GM23338 (cell line): Measurements from ENCODE around the gene FREY1. TPM values are rescaled to one million over a fixed set of nuclear protein-coding genes. Genes with fewer than 3 reads are reported as not detected.

Source experiments
- ATAC-seq: fragments of 200-7000 bp; cut with Tn5 transposase; 3 replicates; pipeline ENCODE4 v1.9.1; 2020
- DNase-seq: peaks from one replicate; pipeline ENCODE4 v3.0.0-alpha.2; 2015; ENCODE audit warnings: low spot score
- H2AFZ ChIP-seq: fragments of 200-600 bp; sonication (generic); 2 replicates; pipeline ENCODE4 v1.8.0; 2016; ENCODE audit warnings: antibody characterized with exemption, mild to moderate bottlenecking, moderate library complexity
- H3F3A ChIP-seq: fragments of 200-600 bp; sonication (generic); replicated peaks from 2 replicates; pipeline ENCODE4 v1.8.0; 2017; ENCODE audit warnings: antibody characterized with exemption, mixed run types, low read depth
- H3K27ac ChIP-seq: fragments of 200-600 bp; sonication (generic); 2 replicates; pipeline ENCODE4 v1.6.1; 2016; ENCODE audit warnings: low read depth
- H3K27me3 ChIP-seq: fragments of 200-600 bp; sonication (generic); 2 replicates; pipeline ENCODE4 v1.8.0; 2016; ENCODE audit warnings: mild to moderate bottlenecking, mixed run types, moderate library complexity; ENCODE audit not compliant: insufficient read depth
- H3K36me3 ChIP-seq: fragments of 200-600 bp; sonication (generic); 2 replicates; pipeline ENCODE4 v1.8.0; 2016; ENCODE audit warnings: mild to moderate bottlenecking; ENCODE audit not compliant: insufficient read depth
- H3K4me1 ChIP-seq: fragments of 200-600 bp; sonication (generic); 2 replicates; pipeline ENCODE4 v1.8.0; 2016; ENCODE audit warnings: mild to moderate bottlenecking, moderate library complexity; ENCODE audit not compliant: insufficient read depth
- H3K4me2 ChIP-seq: fragments of 200-600 bp; sonication (generic); 2 replicates; pipeline ENCODE4 v1.7.1; 2017; ENCODE audit warnings: mixed run types
- H3K4me3 ChIP-seq: fragments of 200-600 bp; sonication (generic); 2 replicates; pipeline ENCODE4 v1.6.1; 2016; ENCODE audit warnings: mixed run types
- H3K79me2 ChIP-seq: fragments of 200-600 bp; sonication (generic); replicated peaks from 2 replicates; pipeline ENCODE4 v1.8.0; 2017; ENCODE audit warnings: mild to moderate bottlenecking; ENCODE audit not compliant: insufficient read depth
- H3K9me2 ChIP-seq: fragments of 200-600 bp; sonication (generic); 2 replicates; pipeline ENCODE4 v1.8.0; 2017; ENCODE audit not compliant: insufficient read depth
- H4K20me1 ChIP-seq: fragments of 200-600 bp; sonication (generic); replicated peaks from 2 replicates; pipeline ENCODE4 v1.8.0; 2017; ENCODE audit warnings: mild to moderate bottlenecking; ENCODE audit not compliant: insufficient read depth
- H3K27ac Mint-ChIP-seq: 2 replicates; pipeline ENCODE4 v1.8.0; 2020; ENCODE audit warnings: inconsistent platforms, mild to moderate bottlenecking, moderate library complexity, mixed read lengths
- H3K27me3 Mint-ChIP-seq: 3 replicates; pipeline ENCODE4 v1.8.0; 2022; ENCODE audit warnings: low read depth, mild to moderate bottlenecking, moderate library complexity, mixed read lengths, inconsistent platforms; ENCODE audit not compliant: insufficient read depth, poor library complexity
- H3K36me3 Mint-ChIP-seq: 3 replicates; pipeline ENCODE4 v1.8.0; 2021; ENCODE audit warnings: low read depth, mild to moderate bottlenecking, inconsistent platforms, moderate library complexity, mixed read lengths
- H3K4me1 Mint-ChIP-seq: 3 replicates; pipeline ENCODE4 v1.8.0; 2020; ENCODE audit warnings: mild to moderate bottlenecking, inconsistent platforms, mixed read lengths
- H3K4me3 Mint-ChIP-seq: 3 replicates; pipeline ENCODE4 v1.8.0; 2021; ENCODE audit warnings: moderate library complexity, mild to moderate bottlenecking, inconsistent platforms, mixed read lengths
- H3K9me3 Mint-ChIP-seq: 3 replicates; pipeline ENCODE4 v1.8.0; 2020; ENCODE audit warnings: moderate library complexity, mild to moderate bottlenecking, inconsistent platforms, mixed read lengths
- CREB1 ChIP-seq: fragments of 250-450 bp; sonication (Bioruptor Pico); IDR thresholded peaks from 2 replicates; pipeline ENCODE4 v1.5.0; 2020; ENCODE audit warnings: low read depth, mild to moderate bottlenecking, moderate library complexity
- EZH2phosphoT487 ChIP-seq: fragments of 200-600 bp; sonication (generic); IDR thresholded peaks from one replicate; pipeline ENCODE4 v1.8.1; 2018; ENCODE audit warnings: antibody characterized with exemption; ENCODE audit not compliant: unreplicated experiment
- JUNB ChIP-seq: IDR thresholded peaks from one replicate; pipeline ENCODE4 v1.6.1; 2016; ENCODE audit warnings: antibody characterized with exemption; ENCODE audit not compliant: unreplicated experiment
- NANOG ChIP-seq: IDR thresholded peaks from 2 replicates; pipeline ENCODE4 v1.6.1; 2016; ENCODE audit warnings: antibody characterized with exemption, borderline replicate concordance
- REST ChIP-seq: IDR thresholded peaks from one replicate; pipeline ENCODE4 v1.6.1; 2018; ENCODE audit warnings: antibody characterized with exemption; ENCODE audit not compliant: unreplicated experiment
- ZNF114 ChIP-seq: fragments of 250-450 bp; sonication (Bioruptor Pico); IDR thresholded peaks from 2 replicates; pipeline ENCODE4 v1.5.0; 2020; ENCODE audit warnings: mild to moderate bottlenecking, moderate library complexity
- polyA plus RNA-seq: library from polyadenylated mRNA; unstranded; fragments of >200 nt; fragmentation: Nextera tagmentation; extraction: Ambion mirVana; gene quantifications from 2 replicates; pipeline ENCODE4 v1.2.1, GENCODE V29; 2016
- total RNA-seq: library from RNA; depleted of rRNA; stranded (reverse); fragments of >200 nt; shearing (Covaris generic); gene quantifications from 2 replicates; pipeline ENCODE4 v1.2.3, GENCODE V29; 2014
- TF ChIP-seq, protein P1 (sequence below), 2 experiments: fragments of 200-600 bp in 1 of 2; sonication (generic) in 1 of 2; conservative IDR thresholded peaks; 2 replicates each; pipeline versions ENCODE4 v1.5.1 to v1.6.1; 2016 to 2017; ENCODE audit warnings: antibody characterized with exemption in 2 of 2, low read depth in 2 of 2, mild to moderate bottlenecking in 2 of 2, moderate library complexity in 1 of 2
- TF ChIP-seq, protein P2 (sequence below): IDR thresholded peaks from 2 replicates; pipeline ENCODE4 v1.6.1; 2016; ENCODE audit warnings: antibody characterized with exemption

Gene FREY1
- total and polyA plus RNA-seq, 2 experiments from 2014 or later = 1.1 TPM; not detected in 1

- TF ChIP-seq, protein P1, sequence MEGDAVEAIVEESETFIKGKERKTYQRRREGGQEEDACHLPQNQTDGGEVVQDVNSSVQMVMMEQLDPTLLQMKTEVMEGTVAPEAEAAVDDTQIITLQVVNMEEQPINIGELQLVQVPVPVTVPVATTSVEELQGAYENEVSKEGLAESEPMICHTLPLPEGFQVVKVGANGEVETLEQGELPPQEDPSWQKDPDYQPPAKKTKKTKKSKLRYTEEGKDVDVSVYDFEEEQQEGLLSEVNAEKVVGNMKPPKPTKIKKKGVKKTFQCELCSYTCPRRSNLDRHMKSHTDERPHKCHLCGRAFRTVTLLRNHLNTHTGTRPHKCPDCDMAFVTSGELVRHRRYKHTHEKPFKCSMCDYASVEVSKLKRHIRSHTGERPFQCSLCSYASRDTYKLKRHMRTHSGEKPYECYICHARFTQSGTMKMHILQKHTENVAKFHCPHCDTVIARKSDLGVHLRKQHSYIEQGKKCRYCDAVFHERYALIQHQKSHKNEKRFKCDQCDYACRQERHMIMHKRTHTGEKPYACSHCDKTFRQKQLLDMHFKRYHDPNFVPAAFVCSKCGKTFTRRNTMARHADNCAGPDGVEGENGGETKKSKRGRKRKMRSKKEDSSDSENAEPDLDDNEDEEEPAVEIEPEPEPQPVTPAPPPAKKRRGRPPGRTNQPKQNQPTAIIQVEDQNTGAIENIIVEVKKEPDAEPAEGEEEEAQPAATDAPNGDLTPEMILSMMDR (conservative IDR thresholded peaks at IDR 0.05; ENCODE audit: low read depth in 2 of 2) = no peak
- TF ChIP-seq, protein P2, sequence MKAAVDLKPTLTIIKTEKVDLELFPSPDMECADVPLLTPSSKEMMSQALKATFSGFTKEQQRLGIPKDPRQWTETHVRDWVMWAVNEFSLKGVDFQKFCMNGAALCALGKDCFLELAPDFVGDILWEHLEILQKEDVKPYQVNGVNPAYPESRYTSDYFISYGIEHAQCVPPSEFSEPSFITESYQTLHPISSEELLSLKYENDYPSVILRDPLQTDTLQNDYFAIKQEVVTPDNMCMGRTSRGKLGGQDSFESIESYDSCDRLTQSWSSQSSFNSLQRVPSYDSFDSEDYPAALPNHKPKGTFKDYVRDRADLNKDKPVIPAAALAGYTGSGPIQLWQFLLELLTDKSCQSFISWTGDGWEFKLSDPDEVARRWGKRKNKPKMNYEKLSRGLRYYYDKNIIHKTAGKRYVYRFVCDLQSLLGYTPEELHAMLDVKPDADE = no peak
These were observed 22.4 kb downstream of the FREY1 start (continued) for GRCh38 chr11:45884596-45885185.

DNA sequence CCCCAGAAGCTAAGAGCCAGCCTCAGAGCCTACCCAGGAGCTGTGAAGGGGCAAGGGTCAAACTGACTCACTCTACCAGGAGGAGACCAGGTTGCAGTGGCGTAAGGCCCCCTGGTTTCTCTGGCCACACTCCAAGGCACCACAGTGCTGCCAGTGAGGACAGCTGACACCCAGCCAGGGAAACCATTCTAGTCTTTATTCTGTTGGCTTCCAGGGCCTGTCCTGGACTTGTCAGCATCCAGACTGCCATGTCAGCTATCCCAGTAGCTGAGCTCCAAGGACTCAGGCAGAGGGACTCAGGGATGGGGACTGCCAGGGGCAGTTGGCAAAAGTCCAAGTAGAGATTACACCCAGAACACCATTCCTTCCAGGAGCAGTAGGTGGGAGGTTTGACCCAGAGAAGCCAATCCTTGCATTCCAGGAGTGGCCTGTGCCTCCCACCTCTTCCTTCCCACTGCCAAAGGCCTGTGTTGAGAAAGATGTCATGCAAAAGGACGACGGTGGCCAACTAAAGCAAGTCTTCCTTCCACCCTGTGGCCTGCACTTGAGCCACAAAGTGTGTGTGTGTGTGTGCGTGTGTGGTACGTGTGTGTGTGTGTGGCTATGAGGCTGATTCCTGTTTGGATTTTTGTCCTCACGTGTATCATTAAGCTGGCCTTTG is 25.2 kb downstream of the FREY1 start:
- H3K27ac ChIP-seq = no peak overlapping the region
- Mint-ChIP-seq H3K9me3 (no peaks in the 10 kb centered on the region), H3K36me3 (no peaks in the 10 kb centered on the region; the same call in 2 of the 3 replicates), H3K27me3 (peaks cover 4% of the 10 kb centered on the region), H3K27ac (no peak overlapping the region), H3K4me1 (peaks cover 9% of the 10 kb centered on the region), H3K4me3 (no peak overlapping the region)
- H3K4me1 ChIP-seq = peaks cover 9% of the 10 kb centered on the region; the same call in 1 of the 2 replicates
- DNase-seq = no peak
- H3K4me2 ChIP-seq = no peak overlapping the region
- no peak for ATAC-seq
- no peak overlapping the region for H3K4me3 ChIP-seq
- H4K20me1 ChIP-seq = no peaks in the 10 kb centered on the region
- no peaks in the 10 kb centered on the region for H3K27me3 ChIP-seq
- no peaks in the 10 kb centered on the region for H3K36me3 ChIP-seq
- H3K9me2 ChIP-seq = no peaks in the 10 kb centered on the region
- no peaks in the 10 kb centered on the region for H3F3A ChIP-seq
- no peaks in the 10 kb centered on the region for H3K79me2 ChIP-seq
- no peak overlapping the region for H2AFZ ChIP-seq
- TF ChIP-seq REST = no peak
- no peak for TF ChIP-seq CREB1 (CRISPR knock-in tag)
- TF ChIP-seq, protein P1 (conservative IDR thresholded peaks at IDR 0.05; ENCODE audit: low read depth in 2 of 2) = no peak
- no peak for TF ChIP-seq ZNF114
- no peak for TF ChIP-seq NANOG
- TF ChIP-seq JUNB = no peak
- no peak for TF ChIP-seq EZH2phosphoT487
- TF ChIP-seq, protein P2 = no peak
